GM23338 (cell line): ENCODE data around the gene MATN3. TPM values are rescaled to one million over a fixed set of nuclear protein-coding genes. Genes with fewer than 3 reads are reported as not detected.

ENCODE experiments used
- ATAC-seq: fragments of 200-7000 bp; cut with Tn5 transposase; 3 replicates; pipeline ENCODE4 v1.9.1; 2020
- DNase-seq: peaks from one replicate; pipeline ENCODE4 v3.0.0-alpha.2; 2015; ENCODE audit warnings: low spot score
- H2AFZ ChIP-seq: fragments of 200-600 bp; sonication (generic); 2 replicates; pipeline ENCODE4 v1.8.0; 2016; ENCODE audit warnings: antibody characterized with exemption, mild to moderate bottlenecking, moderate library complexity
- H3F3A ChIP-seq: fragments of 200-600 bp; sonication (generic); replicated peaks from 2 replicates; pipeline ENCODE4 v1.8.0; 2017; ENCODE audit warnings: antibody characterized with exemption, mixed run types, low read depth
- H3K27ac ChIP-seq: fragments of 200-600 bp; sonication (generic); 2 replicates; pipeline ENCODE4 v1.6.1; 2016; ENCODE audit warnings: low read depth
- H3K27me3 ChIP-seq: fragments of 200-600 bp; sonication (generic); 2 replicates; pipeline ENCODE4 v1.8.0; 2016; ENCODE audit warnings: mild to moderate bottlenecking, mixed run types, moderate library complexity; ENCODE audit not compliant: insufficient read depth
- H3K36me3 ChIP-seq: fragments of 200-600 bp; sonication (generic); 2 replicates; pipeline ENCODE4 v1.8.0; 2016; ENCODE audit warnings: mild to moderate bottlenecking; ENCODE audit not compliant: insufficient read depth
- H3K4me1 ChIP-seq: fragments of 200-600 bp; sonication (generic); 2 replicates; pipeline ENCODE4 v1.8.0; 2016; ENCODE audit warnings: mild to moderate bottlenecking, moderate library complexity; ENCODE audit not compliant: insufficient read depth
- H3K4me2 ChIP-seq: fragments of 200-600 bp; sonication (generic); 2 replicates; pipeline ENCODE4 v1.7.1; 2017; ENCODE audit warnings: mixed run types
- H3K4me3 ChIP-seq: fragments of 200-600 bp; sonication (generic); 2 replicates; pipeline ENCODE4 v1.6.1; 2016; ENCODE audit warnings: mixed run types
- H3K79me2 ChIP-seq: fragments of 200-600 bp; sonication (generic); replicated peaks from 2 replicates; pipeline ENCODE4 v1.8.0; 2017; ENCODE audit warnings: mild to moderate bottlenecking; ENCODE audit not compliant: insufficient read depth
- H3K9me2 ChIP-seq: fragments of 200-600 bp; sonication (generic); 2 replicates; pipeline ENCODE4 v1.8.0; 2017; ENCODE audit not compliant: insufficient read depth
- H4K20me1 ChIP-seq: fragments of 200-600 bp; sonication (generic); replicated peaks from 2 replicates; pipeline ENCODE4 v1.8.0; 2017; ENCODE audit warnings: mild to moderate bottlenecking; ENCODE audit not compliant: insufficient read depth
- H3K27ac Mint-ChIP-seq: 2 replicates; pipeline ENCODE4 v1.8.0; 2020; ENCODE audit warnings: inconsistent platforms, mild to moderate bottlenecking, moderate library complexity, mixed read lengths
- H3K27me3 Mint-ChIP-seq: 3 replicates; pipeline ENCODE4 v1.8.0; 2022; ENCODE audit warnings: low read depth, mild to moderate bottlenecking, moderate library complexity, mixed read lengths, inconsistent platforms; ENCODE audit not compliant: insufficient read depth, poor library complexity
- H3K36me3 Mint-ChIP-seq: 3 replicates; pipeline ENCODE4 v1.8.0; 2021; ENCODE audit warnings: low read depth, mild to moderate bottlenecking, inconsistent platforms, moderate library complexity, mixed read lengths
- H3K4me1 Mint-ChIP-seq: 3 replicates; pipeline ENCODE4 v1.8.0; 2020; ENCODE audit warnings: mild to moderate bottlenecking, inconsistent platforms, mixed read lengths
- H3K4me3 Mint-ChIP-seq: 3 replicates; pipeline ENCODE4 v1.8.0; 2021; ENCODE audit warnings: moderate library complexity, mild to moderate bottlenecking, inconsistent platforms, mixed read lengths
- H3K9me3 Mint-ChIP-seq: 3 replicates; pipeline ENCODE4 v1.8.0; 2020; ENCODE audit warnings: moderate library complexity, mild to moderate bottlenecking, inconsistent platforms, mixed read lengths
- CREB1 ChIP-seq: fragments of 250-450 bp; sonication (Bioruptor Pico); IDR thresholded peaks from 2 replicates; pipeline ENCODE4 v1.5.0; 2020; ENCODE audit warnings: low read depth, mild to moderate bottlenecking, moderate library complexity
- EZH2 ChIP-seq: fragments of 200-600 bp; sonication (generic); IDR thresholded peaks from one replicate; pipeline ENCODE4 v1.8.0; 2017; ENCODE audit warnings: antibody characterized with exemption, mild to moderate bottlenecking, low read depth; ENCODE audit not compliant: unreplicated experiment
- JUNB ChIP-seq: IDR thresholded peaks from one replicate; pipeline ENCODE4 v1.6.1; 2016; ENCODE audit warnings: antibody characterized with exemption; ENCODE audit not compliant: unreplicated experiment
- NANOG ChIP-seq: IDR thresholded peaks from 2 replicates; pipeline ENCODE4 v1.6.1; 2016; ENCODE audit warnings: antibody characterized with exemption, borderline replicate concordance
- POLR2AphosphoS5 ChIP-seq: IDR thresholded peaks from 2 replicates; pipeline ENCODE4 v1.6.1; 2016; ENCODE audit warnings: antibody characterized with exemption, low read depth
- STAT1 ChIP-seq: IDR thresholded peaks from one replicate; pipeline ENCODE4 v1.6.1; 2016; ENCODE audit warnings: antibody characterized with exemption; ENCODE audit not compliant: unreplicated experiment
- ZNF114 ChIP-seq: fragments of 250-450 bp; sonication (Bioruptor Pico); IDR thresholded peaks from 2 replicates; pipeline ENCODE4 v1.5.0; 2020; ENCODE audit warnings: mild to moderate bottlenecking, moderate library complexity
- polyA plus RNA-seq: library from polyadenylated mRNA; unstranded; fragments of >200 nt; fragmentation: Nextera tagmentation; extraction: Ambion mirVana; gene quantifications from 2 replicates; pipeline ENCODE4 v1.2.1, GENCODE V29; 2016
- total RNA-seq: library from RNA; depleted of rRNA; stranded (reverse); fragments of >200 nt; shearing (Covaris generic); gene quantifications from 2 replicates; pipeline ENCODE4 v1.2.3, GENCODE V29; 2014
- TF ChIP-seq, protein P1 (sequence below), 2 experiments: fragments of 200-600 bp in 1 of 2; sonication (generic) in 1 of 2; conservative IDR thresholded peaks; 2 replicates each; pipeline versions ENCODE4 v1.5.1 to v1.6.1; 2016 to 2017; ENCODE audit warnings: antibody characterized with exemption in 2 of 2, low read depth in 2 of 2, mild to moderate bottlenecking in 2 of 2, moderate library complexity in 1 of 2
- TF ChIP-seq, protein P2 (sequence below): IDR thresholded peaks from one replicate; pipeline ENCODE4 v1.6.1; 2018; ENCODE audit warnings: antibody characterized with exemption; ENCODE audit not compliant: unreplicated experiment

MATN3 gene
- total and polyA plus RNA-seq, 2 experiments from 2014 or later: 4.6 to 6.4 TPM

DNA sequence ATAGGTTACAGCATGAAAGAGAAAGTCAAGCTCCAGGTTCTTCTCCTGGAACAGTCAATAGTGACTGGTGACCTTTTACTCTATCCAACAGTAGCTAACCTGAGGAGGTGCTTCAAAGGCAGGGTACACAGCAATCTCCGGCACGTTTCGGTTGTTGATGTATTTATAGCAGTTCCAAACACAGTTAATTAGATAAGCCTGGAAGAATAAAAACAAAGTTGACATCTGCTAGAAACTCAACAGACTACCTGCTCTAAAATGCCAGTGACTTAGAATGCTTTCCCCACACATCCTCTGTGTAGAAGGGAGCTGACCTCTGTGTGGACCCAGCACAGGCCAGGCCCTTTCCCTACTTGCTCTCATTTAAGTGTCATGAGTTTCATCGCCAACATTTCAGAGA, 21.8 kb upstream of the MATN3 start:
- peaks cover 34% of the 10 kb centered on the region for H4K20me1 ChIP-seq
- H3K27ac ChIP-seq: no peak overlapping the region
- no peak overlapping the region for H3K4me2 ChIP-seq
- ATAC-seq: no peak
- Mint-ChIP-seq H3K36me3 (peaks cover 89% of the 10 kb centered on the region), H3K9me3 (no peaks in the 10 kb centered on the region), H3K27ac (no peak overlapping the region), H3K4me1 (no peaks in the 10 kb centered on the region), H3K4me3 (no peak overlapping the region), H3K27me3 (no peaks in the 10 kb centered on the region)
- no peaks in the 10 kb centered on the region for H3K4me1 ChIP-seq
- H3K79me2 ChIP-seq: peaks cover 27% of the 10 kb centered on the region
- TF ChIP-seq, protein P1, sequence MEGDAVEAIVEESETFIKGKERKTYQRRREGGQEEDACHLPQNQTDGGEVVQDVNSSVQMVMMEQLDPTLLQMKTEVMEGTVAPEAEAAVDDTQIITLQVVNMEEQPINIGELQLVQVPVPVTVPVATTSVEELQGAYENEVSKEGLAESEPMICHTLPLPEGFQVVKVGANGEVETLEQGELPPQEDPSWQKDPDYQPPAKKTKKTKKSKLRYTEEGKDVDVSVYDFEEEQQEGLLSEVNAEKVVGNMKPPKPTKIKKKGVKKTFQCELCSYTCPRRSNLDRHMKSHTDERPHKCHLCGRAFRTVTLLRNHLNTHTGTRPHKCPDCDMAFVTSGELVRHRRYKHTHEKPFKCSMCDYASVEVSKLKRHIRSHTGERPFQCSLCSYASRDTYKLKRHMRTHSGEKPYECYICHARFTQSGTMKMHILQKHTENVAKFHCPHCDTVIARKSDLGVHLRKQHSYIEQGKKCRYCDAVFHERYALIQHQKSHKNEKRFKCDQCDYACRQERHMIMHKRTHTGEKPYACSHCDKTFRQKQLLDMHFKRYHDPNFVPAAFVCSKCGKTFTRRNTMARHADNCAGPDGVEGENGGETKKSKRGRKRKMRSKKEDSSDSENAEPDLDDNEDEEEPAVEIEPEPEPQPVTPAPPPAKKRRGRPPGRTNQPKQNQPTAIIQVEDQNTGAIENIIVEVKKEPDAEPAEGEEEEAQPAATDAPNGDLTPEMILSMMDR (conservative IDR thresholded peaks at IDR 0.05; ENCODE audit: low read depth in 2 of 2): no peak
- H3F3A ChIP-seq: no peaks in the 10 kb centered on the region; the same call in 1 of the 2 replicates
- H2AFZ ChIP-seq: no peak overlapping the region
- no peak for DNase-seq
- H3K4me3 ChIP-seq: no peak overlapping the region
- H3K27me3 ChIP-seq: no peaks in the 10 kb centered on the region
- H3K9me2 ChIP-seq: no peaks in the 10 kb centered on the region
- H3K36me3 ChIP-seq: peaks cover 55% of the 10 kb centered on the region

DNA sequence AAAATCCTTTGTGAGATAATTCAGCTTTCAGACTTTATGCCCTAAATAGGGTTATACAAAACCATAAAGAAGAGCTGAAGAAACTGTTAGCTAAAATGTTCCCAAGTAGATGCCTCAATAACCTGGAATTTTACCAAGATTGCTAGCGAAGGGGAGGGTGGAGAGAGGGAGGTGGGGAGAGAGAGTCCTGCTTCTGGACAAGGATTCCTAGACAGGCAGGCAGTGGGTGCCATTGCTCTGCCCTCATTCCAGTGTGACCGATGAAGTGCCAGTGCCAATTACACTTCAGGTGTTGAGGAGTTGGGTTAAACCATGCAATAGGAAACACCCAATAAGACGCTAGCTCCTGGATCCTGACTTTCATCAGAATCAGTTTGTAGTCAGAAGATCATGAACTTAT, 20.9 kb upstream of the MATN3 start:
- H3K27ac Mint-ChIP-seq: no peak overlapping the region
- peaks cover 86% of the 10 kb centered on the region for H3K36me3 Mint-ChIP-seq
- peaks cover 50% of the 10 kb centered on the region for H3K36me3 ChIP-seq
- TF ChIP-seq EZH2 (no peak), STAT1 (no peak), NANOG (no peak), ZNF114 (CRISPR knock-in tag) (no peak), JUNB (no peak), POLR2AphosphoS5 (no peak), CREB1 (CRISPR knock-in tag) (no peak)
- TF ChIP-seq, protein P2, sequence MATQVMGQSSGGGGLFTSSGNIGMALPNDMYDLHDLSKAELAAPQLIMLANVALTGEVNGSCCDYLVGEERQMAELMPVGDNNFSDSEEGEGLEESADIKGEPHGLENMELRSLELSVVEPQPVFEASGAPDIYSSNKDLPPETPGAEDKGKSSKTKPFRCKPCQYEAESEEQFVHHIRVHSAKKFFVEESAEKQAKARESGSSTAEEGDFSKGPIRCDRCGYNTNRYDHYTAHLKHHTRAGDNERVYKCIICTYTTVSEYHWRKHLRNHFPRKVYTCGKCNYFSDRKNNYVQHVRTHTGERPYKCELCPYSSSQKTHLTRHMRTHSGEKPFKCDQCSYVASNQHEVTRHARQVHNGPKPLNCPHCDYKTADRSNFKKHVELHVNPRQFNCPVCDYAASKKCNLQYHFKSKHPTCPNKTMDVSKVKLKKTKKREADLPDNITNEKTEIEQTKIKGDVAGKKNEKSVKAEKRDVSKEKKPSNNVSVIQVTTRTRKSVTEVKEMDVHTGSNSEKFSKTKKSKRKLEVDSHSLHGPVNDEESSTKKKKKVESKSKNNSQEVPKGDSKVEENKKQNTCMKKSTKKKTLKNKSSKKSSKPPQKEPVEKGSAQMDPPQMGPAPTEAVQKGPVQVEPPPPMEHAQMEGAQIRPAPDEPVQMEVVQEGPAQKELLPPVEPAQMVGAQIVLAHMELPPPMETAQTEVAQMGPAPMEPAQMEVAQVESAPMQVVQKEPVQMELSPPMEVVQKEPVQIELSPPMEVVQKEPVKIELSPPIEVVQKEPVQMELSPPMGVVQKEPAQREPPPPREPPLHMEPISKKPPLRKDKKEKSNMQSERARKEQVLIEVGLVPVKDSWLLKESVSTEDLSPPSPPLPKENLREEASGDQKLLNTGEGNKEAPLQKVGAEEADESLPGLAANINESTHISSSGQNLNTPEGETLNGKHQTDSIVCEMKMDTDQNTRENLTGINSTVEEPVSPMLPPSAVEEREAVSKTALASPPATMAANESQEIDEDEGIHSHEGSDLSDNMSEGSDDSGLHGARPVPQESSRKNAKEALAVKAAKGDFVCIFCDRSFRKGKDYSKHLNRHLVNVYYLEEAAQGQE: no peak
- TF ChIP-seq, protein P1 (conservative IDR thresholded peaks at IDR 0.05; ENCODE audit: low read depth in 2 of 2): no peak

More for the DNA sequence above, 20.9 kb upstream of the MATN3 start:
- no peaks in the 10 kb centered on the region for H3K9me2 ChIP-seq
- no peaks in the 10 kb centered on the region; the same call in 1 of the 2 replicates for H3F3A ChIP-seq
- DNase-seq (no peak), ATAC-seq (no peak)
- no peaks in the 10 kb centered on the region for H3K27me3 Mint-ChIP-seq
- no peak overlapping the region for H2AFZ ChIP-seq
- no peak overlapping the region for H3K4me3 ChIP-seq
- H3K4me3 Mint-ChIP-seq: no peak overlapping the region
- no peaks in the 10 kb centered on the region for H3K9me3 Mint-ChIP-seq
- H3K4me2 ChIP-seq: no peak overlapping the region
- no peaks in the 10 kb centered on the region for H3K4me1 ChIP-seq
- H3K79me2 ChIP-seq: peaks cover 18% of the 10 kb centered on the region
- no peak overlapping the region for H3K27ac ChIP-seq
- H4K20me1 ChIP-seq: peaks cover 25% of the 10 kb centered on the region
- H3K27me3 ChIP-seq: no peaks in the 10 kb centered on the region
- H3K4me1 Mint-ChIP-seq: no peaks in the 10 kb centered on the region
